Fibroblast of gingiva (primary cell): ENCODE results near the gene CXCR3.
A peak's percentile ranks its signal among the peaks of the same experiment; 100 is the strongest.
"Not testable (repeated sequence)": the region's sequence is repeated elsewhere in the genome, so short reads cannot be mapped to it uniquely, and the experiment has no call there.

ENCODE experiments used
- DNase-seq: peaks from one replicate; pipeline ENCODE4 v3.0.0-alpha.2; 2011; ENCODE audit warnings: low read depth

CXCR3 gene

DNA sequence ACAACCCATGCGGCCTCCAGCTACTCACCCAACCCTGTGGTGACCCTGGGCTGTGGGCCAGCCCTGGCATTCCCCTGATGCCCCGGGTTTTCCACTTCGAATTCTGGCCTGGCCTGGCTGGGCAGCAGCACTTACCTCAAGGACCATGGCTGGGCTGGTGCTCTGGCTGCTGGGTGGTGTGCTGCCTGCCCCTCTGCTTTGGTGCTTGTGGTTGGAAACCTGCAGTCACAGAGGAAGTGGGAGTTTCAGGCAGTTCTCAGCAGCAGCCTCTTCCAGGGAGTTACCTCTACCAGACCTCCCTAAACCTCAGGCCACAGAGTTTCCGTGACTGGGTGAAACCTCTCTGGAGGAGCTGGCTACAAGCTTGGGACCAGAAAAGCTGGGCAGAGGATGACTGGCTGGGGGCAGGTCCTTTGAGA, at the start of gene CXCR3:
CXCR3 (minus strand) TSS at position 209 of the 419 bp plus-strand sequence; CDS start at position 147, 62 bp downstream.
- no peak for DNase-seq

DNA sequence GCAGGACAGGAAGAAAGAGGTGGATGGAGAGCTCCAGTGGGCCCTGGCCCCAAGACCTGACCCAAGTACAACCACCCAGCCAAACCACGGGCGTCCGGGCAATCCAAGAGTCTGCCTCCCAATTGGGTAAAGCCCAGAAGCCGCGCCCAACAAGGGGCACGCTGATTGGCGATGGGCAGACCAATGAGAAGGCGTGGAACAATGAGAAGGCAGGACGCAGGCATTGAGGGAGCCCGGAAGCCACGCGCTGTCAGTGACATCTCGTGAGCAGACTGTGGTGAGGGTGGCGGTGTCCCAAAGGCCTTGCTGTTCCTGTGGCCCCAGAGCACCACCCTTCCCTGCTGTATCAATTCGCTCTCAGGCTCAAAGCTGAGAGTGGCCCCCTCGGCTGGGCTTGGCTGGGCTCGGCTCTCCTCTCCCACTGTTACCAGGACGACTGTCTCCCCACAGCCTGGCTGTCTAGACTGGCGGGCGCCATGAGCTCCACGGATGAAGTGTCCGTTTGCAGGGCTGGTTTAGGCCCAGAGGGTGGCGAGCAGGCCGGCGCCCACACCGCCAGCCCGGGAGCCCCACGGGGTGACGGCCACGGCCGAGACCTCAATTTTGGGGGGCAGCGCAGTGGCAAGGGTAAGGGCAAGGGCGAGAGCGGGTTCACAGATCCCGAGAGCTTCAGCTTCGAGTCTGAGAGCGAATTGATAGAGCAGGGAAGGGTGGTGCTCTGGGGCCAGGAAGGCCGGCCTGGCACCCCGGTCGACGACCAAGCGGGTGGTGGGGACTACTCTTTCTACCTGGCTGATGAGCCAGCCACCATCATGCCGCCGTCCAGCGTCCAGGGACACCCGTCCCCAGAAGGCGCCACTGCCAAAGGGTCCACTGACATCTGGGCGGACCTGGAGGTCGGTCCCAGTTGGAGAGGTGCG, 49.3 kb upstream of the CXCR3 start, which contains the start of gene LOC101059915:
LOC101059915 (plus strand) TSS at position 219 of the 920 bp plus-strand sequence.
- no peak for DNase-seq

DNA sequence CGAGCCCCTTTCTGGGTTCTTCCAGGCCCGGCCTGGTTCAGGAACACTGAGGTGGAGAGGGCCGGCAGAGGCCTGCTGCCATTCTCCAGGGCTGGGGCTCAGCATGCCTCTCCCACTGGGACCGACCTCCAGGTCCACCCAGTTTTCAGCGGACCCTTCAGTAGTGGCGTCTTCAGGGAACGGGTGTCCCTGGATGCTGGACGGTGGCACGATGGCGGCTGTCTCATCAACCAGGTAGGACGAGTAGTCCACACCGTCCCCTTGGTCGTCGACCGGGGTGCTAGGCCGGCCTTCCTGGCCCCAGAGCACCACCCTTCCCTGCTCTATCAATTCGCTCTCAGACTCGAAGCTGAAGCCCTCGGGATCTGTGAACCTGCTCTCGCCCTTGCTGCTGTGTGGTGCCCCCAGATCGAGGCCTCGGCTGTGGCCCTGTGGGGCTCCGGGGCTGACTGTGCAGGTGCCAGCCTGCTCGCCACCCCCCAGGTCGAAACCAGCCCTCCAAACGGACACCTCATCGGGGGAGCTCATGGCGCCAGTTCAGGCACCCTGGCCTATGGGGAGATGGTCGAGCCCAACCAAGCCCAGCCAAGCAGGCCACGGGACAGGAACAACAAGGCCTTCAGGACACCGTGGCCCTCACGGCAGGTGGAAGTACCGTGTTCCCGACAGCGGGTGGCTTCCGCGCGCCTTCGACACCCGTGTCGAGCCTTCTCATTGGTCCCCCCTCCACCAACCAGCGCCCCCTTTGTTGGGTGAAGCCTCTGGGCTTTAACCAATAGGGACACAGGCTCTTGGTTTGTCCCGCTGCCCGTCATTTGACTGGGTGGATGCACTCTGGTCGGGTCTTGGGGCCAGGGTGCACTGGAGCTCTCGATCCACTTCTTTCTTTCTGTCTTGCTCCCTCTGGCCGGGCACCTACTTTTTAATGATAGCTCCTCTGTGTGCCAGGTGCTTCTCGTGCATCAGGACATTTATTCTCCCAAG, 48.2 kb upstream of the CXCR3 start:
- DNase-seq: no peak

DNA sequence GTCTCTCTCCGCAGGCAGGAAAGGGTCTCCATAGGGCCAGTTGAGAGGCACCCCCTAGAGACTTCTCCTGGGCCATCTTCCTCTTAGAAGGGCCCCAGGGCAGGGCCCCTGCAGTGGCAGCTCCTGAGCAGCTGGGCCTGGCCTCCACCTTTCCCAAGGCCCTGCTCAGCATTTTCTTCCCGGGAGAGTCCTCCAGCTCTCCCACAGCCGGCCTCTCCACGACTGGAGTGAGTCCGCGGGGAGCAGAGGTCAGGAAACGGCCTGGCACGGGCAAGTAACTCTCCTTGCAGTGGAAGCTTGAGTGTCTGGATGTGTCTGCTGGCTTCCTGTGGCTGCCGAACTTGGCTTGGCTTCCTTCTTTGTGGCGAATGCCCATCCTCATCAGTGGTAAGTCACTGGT, 47.4 kb upstream of the CXCR3 start:
- DNase-seq: no peak

DNA sequence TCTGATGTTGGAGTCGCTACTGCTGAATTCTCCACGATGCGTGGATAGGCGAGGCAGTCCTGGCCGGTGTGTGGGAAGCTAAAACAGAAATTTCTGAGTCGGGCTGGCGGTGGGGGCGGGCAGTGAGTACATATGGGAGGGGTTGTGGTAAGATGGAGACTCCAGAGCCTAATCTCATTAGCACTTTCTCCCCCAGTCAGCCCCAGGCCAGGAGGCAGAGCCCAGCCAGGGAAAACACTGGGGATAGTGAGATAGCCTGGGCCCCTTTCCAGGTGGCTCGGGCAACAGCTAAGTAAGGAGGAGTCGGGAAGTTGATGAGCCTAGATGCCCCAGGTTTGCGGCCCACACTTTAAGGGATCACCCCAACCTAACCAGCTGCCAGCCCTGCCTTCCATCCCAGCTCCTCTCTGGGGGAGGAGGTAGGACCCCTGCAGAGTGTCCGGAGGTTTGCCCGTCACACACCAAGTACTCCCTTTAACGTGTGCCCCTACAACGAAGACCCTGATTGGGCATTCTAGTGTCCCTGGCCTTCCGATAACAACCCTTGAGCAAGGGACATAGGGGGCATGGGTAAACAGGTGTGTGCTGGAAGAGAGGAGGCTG, 46.7 kb upstream of the CXCR3 start:
- no peak for DNase-seq

DNA sequence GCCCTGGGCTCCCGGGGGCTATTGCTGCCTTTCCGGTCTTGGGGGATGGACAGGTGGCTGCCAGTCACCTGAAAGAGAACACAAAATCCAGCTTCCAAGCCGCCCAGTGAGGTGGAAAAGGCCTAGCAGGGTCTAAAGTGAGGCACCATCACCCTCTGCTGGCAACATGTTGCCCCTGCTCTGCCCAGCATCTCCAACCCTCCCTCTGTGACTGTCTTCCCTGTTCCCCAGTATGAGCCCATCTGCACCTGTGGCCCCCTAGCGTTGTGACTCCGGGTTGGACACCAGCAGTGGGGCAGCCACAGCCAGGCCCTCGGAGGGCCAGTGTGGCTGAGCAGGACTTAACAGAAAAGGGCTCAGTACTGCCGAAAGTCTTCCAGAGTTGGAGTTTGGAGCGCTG, 45.9 kb upstream of the CXCR3 start:
- not testable (repeated sequence) for DNase-seq

DNA sequence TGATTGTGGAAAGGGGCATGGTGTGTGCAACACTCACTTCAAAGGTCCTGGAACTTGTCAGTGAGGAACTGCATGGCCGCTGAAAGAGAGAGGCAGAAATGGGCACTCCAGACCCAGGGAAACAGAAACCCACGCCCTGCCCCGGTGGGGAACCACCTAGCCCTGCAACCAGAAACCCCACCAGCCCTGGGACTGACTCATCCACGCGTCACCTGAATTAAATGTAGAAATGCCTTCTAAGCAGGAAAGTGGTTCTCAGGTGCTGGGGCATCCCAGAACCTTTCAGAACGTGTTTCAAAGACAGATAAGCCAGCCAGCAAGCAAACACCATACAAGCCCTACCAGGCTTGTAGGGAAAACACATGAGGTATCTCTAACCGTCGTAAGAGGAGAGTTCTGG, 44.9 kb upstream of the CXCR3 start:
- DNase-seq: not testable (repeated sequence)

DNA sequence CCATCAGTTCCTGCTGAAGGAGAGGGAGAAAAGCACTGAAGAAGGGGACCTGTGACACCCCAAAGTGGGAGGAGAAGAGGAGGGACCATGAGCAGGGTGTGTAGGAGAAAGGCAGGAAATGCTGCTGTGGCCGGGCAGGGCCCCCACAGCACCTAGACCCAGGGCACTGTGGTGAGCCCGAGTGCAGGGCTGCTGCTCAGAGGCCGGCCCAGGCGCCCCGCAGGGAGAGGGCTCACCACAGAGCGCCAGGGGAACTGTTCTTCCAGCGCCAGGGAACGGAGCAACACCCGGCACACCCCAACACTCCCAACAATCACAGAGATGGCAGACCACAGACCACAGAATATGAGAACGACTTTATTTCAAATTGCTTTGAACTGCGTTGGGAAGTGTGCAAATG, 44.3 kb upstream of the CXCR3 start:
- not testable (repeated sequence) for DNase-seq

DNA sequence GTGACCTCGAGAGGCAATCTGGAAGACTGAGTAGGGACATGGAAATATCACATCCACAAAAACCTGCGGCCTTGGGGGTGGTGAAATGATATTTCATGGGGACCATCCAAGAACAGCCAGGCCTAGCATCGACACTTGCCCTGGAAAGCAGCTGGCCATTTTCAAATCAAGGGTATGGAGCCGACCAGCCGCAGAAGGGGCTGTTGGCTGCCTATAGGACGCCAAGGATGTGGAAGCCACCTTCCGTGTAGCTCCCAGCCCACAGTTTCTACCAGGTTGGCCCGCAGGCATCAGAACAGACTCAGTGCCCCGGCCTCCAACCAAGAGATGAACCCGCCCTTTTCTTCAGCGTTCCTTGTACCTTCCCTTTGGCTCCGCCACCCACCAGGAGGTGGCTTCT, 43.6 kb upstream of the CXCR3 start:
- no peak for DNase-seq

DNA sequence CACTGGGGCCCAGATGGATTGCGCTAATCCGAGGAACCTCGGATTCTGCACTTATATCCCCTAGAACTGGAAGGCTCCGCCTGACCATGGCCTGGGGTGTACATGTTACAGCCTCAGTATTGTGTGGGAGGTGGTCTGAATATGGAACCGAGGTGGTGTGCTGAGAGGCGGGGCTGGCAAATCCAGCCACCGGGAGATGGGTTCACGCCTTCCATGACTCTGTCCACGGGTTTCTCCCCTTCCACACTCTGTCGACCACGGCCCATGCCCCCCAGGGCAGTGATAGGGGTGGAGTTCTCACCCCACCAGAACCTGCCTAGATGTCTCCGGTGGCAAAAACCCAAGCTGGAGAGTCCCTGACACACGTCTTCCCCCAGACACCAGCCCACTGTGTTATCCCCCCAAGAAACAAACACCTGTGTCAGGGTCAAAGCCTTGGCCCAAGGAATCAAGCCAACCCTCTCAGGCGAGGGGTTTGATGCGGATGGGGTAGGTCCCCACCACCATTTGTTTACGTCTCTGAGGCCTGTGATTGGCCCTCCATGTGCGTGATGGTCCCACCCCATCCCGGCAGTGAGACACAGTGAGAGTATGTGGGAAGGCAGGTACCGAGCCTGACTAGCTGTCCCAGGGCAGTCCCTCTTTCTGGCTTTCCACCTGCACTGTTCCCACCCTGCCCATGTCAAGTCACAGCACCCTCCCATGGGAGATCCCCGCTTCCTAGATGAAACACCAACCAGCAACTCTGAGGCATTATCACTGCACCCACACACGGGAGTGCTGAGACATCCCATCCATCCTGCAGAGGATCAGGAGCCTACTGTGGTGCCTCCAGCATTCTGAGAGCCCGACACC, 42.5 kb upstream of the CXCR3 start:
- DNase-seq: no peak

DNA sequence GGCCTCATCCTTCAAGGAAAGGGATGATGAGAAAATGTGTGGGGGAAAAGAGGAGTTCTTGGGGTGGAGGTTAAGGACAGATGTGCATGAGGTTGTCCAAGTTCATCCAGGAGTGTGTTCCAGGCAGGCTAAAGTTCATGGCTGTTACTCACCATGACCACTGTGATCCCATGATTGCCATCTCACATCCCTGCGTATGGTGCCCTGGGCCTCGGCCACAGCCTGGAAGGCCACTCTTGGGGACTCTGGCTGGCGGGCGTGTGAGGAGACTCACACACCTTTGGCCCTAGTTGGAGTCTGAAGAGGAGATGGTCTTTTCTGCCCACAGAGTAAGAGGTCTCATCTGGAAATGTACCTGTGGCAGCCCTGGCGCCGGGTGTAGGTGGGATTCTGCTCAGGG, 41.6 kb upstream of the CXCR3 start:
- DNase-seq: no peak

DNA sequence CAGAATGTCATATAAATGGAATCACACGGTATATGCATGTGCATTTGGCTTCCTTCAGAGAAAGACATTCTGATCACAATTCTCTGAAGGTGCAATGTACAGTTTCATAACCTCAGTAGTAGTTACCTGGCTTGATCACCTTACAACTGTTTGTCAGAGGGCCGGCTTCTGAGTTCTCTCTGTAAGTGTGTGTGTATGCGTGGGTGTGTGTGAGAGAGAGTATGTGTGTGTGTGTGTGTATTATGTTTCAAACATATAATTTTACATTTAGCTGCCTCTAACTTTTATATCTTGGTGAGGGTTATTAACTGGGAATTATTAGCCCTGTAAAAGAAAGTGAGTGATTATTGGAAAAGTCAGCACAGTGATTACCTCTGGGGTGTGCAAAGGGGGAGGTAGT, 41.0 kb upstream of the CXCR3 start:
- DNase-seq: no peak

DNA sequence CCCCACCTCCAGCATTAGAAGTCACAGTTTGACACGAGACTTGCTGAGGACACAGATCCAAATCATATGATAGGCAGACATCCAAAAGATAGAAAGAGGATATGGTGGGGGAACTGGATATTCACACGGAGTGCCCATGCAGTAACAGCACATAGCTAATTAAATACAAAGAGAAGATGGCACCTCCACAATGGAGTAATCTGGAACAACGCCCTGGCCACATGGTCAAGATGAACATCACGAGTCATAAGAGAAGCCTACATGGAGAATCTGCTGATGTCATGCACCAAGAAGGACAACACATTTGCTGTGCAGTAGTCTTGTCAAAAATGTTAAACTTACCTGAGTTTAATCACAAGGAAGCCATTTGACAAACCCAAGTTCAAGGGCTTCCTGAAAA, 39.0 kb upstream of the CXCR3 start:
- no peak for DNase-seq

DNA sequence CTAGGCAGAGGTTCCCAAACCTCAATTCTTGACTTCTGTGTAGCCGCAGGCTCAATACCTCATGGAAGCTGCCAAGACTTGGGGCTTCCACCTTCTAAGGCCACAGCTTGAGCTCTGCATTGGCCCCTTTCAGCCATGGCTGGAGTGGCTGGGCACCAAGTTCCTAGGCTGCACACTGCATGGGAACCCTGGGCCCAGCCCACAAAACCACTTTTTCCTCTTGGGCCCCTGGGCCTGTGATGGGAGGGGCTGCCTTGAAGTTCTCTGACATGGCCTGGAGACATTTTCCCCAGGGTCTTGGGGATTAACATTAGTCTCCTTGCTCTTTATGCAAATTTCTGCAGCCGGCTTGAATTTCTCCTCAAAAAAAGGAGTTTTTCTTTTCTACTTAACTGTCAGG, 35.0 kb upstream of the CXCR3 start:
- no peak for DNase-seq

DNA sequence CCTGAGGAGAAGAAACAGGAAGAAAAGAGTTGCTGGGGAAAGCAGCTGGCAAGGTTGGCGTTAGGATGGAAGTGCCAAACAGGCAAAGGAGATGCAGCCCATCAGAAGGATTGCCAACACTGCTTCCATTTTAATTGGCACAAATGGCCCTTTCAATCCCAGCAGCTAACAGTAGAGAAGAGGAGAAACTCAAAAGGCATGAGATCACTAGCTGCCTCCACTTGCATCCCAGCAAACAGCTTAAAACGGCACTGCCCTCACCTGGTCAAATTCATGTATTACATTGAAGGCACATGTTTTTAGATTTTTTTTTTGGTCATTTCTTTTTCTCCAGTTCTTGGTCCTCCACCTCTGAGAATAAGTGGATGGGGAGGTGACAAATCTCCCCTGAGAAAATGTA, 34.1 kb upstream of the CXCR3 start:
- peak; percentile 33 for DNase-seq

DNA sequence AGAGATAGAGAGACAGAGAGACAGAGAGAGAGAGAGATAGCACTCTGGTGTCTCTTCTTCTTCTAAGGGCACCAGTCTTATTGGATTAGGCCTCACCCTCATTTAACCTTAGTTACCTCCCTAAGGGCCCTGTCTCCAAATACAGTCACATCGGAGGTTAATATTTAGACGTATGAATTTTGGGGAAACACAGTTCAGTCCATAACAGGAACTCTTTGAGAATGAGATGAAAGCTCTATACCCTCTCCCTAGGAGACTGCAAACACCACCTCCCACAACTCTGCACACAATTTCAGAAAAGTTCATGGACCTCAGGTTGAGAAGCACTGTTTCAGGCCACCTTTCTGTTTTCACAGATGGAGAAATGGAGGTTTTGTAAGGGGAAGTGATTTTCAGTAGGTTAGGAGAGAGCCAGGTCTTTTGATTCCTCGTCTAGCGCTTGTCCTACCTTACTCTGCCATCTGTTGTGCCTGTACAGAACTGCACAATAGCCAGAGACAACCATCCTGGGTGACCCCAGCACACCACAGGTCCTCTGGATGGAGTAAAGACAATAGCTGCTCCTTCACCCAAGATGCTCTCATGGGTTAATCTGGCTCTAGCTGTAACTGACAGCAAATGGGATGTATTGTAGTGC, 32.1 kb upstream of the CXCR3 start:
- no peak for DNase-seq

DNA sequence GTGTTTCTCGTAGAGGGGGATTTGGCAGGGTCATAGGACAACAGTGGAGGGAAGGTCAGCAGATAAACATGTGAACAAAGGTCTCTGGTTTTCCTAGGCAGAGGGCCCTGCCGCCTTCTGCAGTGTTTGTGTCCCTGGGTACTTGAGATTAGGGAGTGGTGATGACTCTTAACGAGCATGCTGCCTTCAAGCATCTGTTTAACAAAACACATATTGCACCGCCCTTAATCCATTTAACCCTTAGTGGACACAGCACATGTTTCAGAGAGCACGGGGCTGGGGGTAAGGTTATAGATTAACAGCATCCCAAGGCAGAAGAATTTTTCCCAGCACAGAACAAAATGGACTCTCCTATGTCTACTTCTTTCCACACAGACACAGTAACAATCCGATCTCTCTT, 26.1 kb upstream of the CXCR3 start:
- not testable (repeated sequence) for DNase-seq

DNA sequence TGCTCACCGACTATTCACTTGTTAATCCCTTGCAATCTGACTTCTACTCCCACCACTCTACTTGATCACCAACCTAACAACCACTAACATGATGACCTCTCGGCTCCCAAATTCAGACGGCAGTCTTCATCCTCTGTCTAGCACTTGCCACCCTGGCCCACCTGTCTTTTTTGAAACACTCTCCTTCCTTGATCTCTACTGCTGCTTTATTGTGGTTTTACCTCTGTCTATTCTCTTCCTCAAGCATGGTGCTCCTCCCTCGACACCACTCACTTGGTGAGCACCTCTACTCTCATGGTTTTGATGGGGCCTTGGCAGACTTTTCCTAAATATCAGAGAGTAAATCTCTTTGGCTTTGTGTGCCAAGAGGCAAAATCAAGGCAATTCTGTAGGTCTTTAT, 21.7 kb upstream of the CXCR3 start:
- DNase-seq: no peak

DNA sequence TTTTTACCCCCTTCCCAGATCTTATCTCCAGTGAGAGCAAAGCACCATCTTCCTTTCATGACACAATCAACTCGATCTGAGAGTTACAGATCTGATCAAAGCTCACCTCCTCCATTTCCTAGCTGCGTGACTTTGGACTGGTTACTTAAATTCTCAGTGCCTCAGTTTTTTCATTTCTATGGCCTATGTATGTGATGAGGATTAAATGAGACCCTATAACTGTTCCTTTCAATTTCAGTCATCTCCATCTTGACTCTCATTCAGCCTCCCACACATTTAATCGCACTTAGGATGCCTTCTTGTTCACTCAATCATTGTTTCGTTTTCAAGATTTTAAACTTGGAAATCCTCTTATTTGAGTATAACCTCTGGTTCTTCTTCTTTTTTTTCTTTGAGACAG, 20.1 kb upstream of the CXCR3 start:
- no peak for DNase-seq

DNA sequence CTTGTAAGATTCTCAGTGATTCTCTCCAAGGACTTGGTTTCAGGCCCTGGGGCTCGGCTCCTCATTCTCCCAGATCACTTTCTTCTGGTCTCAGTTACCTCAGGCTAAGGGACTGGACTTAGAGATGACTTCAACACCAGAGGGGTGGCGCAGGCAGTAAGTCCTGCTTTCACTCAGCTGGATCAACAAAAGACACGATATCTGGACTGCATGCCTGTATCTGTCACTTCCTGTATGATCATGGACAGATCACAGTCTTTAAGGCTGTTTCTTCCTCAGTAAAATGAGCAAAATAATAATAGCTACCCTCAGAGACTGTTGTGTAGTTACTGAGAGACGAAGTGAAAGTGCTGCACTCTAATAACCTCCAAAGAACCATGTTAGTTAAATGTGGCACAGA, 19.5 kb upstream of the CXCR3 start:
- DNase-seq: peak; percentile 18

DNA sequence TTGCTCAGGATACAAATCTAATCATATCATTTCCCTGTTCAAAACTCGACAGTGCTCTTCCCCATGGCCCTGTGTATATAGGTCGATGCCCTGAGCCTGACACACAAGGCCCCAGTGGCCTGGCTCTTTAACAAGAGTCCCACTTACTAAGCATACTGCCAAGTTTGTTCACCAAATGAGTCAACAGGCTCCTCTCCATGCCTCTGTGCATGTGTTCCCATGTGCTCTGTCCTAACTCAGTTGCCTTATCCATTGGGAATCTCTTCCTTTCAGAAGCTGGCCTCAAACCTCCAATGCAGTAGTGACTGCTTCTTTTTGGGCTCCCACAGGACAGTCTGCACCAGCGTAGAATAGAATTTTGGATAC, 18.9 kb upstream of the CXCR3 start:
- no peak for DNase-seq
